Large intestine (tissue), 3 donors: Measurements from ENCODE around the gene SORCS3. TPM values are rescaled to one million over a fixed set of nuclear protein-coding genes. Genes with fewer than 3 reads are reported as not detected.
A peak's percentile ranks its signal among the peaks of the same experiment; 100 is the strongest.

Experiments
- DNase-seq, 2 donors: peaks; one replicate each; pipeline versions ENCODE4 v3.0.0 to v3.0.0-alpha.2; 2013
- H3K27ac ChIP-seq: one replicate; pipeline ENCODE4 v1.5.1; 2013; ENCODE audit warnings: low read length
- H3K27me3 ChIP-seq: 2 replicates; pipeline ENCODE4 v1.6.1; 2013; ENCODE audit warnings: low read length; ENCODE audit not compliant: control insufficient read depth, insufficient read depth
- H3K36me3 ChIP-seq: 2 replicates; pipeline ENCODE4 v1.6.1; 2013; ENCODE audit warnings: low read length; ENCODE audit not compliant: control insufficient read depth, insufficient read depth
- H3K4me1 ChIP-seq: one replicate; pipeline ENCODE4 v1.6.1; 2013; ENCODE audit warnings: low read length; ENCODE audit not compliant: control insufficient read depth, insufficient read depth
- H3K4me3 ChIP-seq: one replicate; pipeline ENCODE4 v1.5.1; 2013; ENCODE audit warnings: low read length
- H3K9me3 ChIP-seq: one replicate; pipeline ENCODE4 v1.6.1; 2013; ENCODE audit warnings: mild to moderate bottlenecking, low read depth, low read length, moderate library complexity; ENCODE audit not compliant: control insufficient read depth
- WGBS: methylation state at CpG from one replicate; pipeline ENCODE4 v1.1.5; 2013; ENCODE audit warnings: low lambda C conversion rate; ENCODE audit not compliant: insufficient coverage; 5-methylcytosine and 5-hydroxymethylcytosine counted together
- polyA plus RNA-seq: library from polyadenylated mRNA; unstranded; fragments of 120-200 nt; gene quantifications from one replicate; pipeline ENCODE4 v1.2.1, GENCODE V29; 2013

The SORCS3 gene
- polyA plus RNA-seq, 1 donor = 1.7 TPM

- no peaks in the 10 kb centered on the region for H3K36me3 ChIP-seq
- no peaks in the 10 kb centered on the region for H3K9me3 ChIP-seq
- 94% methylated on average over 3 of the region's 4 CpGs for WGBS
- H3K4me1 ChIP-seq = no peaks in the 10 kb centered on the region
- no peak overlapping the region for H3K27ac ChIP-seq
- no peak for DNase-seq
- no peaks in the 10 kb centered on the region for H3K27me3 ChIP-seq
- H3K4me3 ChIP-seq = no peak overlapping the region
These were observed 487.0 kb downstream of the SORCS3 start for GRCh38 chr10:105128111-105128510.

DNA sequence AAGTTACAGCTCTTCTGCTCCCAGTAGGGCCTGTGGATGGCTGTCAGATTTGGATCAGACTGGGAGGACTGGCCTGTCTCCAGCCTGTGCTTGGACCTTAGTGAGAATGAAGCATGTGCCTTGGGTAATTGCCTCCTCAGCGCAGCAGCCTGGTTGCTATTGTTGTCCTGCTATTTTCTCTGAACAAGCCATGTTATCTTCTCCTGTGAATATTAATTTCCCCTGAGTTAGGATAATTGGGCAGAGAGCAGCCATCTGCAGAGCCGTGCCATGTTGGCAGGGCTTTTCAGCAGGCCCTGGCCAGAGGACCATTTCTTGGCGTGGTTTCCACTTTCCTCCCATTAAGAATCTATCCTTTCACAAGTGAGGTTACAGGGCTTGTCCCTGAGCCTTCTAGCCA is 497.3 kb downstream of the SORCS3 start:
- no peak for DNase-seq
- Histone ChIP-seq H3K4me3 (no peak overlapping the region), H3K27me3 (no peaks in the 10 kb centered on the region), H3K4me1 (peaks cover 16% of the 10 kb centered on the region), H3K9me3 (no peaks in the 10 kb centered on the region), H3K27ac (no peak overlapping the region), H3K36me3 (no peaks in the 10 kb centered on the region)
- no CpG with 5 or more reads among the region's 3 CpGs for WGBS

DNA sequence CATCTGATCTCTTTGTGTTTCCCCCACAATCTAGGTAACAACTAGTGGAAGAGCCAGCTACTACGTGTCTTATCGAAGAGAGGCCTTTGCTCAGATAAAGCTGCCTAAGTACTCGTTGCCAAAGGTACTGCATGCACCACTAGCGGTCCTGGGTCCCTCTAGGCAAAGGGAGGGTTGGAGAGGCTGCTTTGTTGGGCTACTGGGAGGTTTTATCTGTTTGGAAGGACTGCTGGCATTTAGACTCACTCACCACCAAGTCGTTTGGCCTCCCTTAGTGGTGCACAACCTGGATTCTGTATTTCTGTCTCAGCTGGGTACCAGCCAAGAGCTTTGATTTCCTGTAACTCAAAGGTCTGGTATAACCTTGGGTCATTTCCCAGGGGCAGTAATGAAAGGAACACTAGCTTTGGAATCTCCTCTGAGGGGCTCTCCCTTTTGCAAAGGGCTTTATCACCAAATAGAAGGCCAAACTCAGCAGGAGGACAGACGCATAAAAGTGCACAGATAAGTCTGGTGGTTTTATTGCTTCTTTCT is 498.3 kb downstream of the SORCS3 start:
- no CpG with 5 or more reads among the region's 6 CpGs for WGBS
- no peak overlapping the region for H3K4me3 ChIP-seq
- peaks cover 16% of the 10 kb centered on the region for H3K4me1 ChIP-seq
- no peak overlapping the region for H3K27ac ChIP-seq
- no peaks in the 10 kb centered on the region for H3K9me3 ChIP-seq
- H3K36me3 ChIP-seq = no peaks in the 10 kb centered on the region
- no peaks in the 10 kb centered on the region for H3K27me3 ChIP-seq
- no peak for DNase-seq

DNA sequence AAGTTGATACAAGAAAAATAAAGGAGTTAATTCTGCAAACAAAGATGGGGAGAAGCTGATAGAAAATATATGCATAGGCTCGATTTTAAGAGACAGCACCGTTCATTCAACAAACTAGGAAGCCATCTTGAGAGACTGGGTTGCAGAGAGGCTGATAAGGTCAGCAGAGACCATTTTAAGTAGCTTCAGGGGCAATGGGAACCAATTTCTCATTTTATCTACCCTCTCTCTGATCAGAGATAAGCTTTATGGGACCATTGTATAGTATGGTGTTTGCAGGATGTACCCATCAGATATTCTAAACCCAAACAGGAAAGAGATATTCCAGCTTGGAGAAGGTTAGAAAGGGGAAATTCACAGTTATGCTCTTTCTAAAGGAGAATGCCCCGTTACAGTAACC is 499.5 kb downstream of the SORCS3 start:
- Histone ChIP-seq H3K4me1 (peaks cover 16% of the 10 kb centered on the region), H3K27ac (no peak overlapping the region), H3K9me3 (no peaks in the 10 kb centered on the region), H3K36me3 (no peaks in the 10 kb centered on the region), H3K27me3 (no peaks in the 10 kb centered on the region), H3K4me3 (no peak overlapping the region)
- DNase-seq = no peak
- WGBS = 80% methylated on average over 2 of the region's 3 CpGs

DNA sequence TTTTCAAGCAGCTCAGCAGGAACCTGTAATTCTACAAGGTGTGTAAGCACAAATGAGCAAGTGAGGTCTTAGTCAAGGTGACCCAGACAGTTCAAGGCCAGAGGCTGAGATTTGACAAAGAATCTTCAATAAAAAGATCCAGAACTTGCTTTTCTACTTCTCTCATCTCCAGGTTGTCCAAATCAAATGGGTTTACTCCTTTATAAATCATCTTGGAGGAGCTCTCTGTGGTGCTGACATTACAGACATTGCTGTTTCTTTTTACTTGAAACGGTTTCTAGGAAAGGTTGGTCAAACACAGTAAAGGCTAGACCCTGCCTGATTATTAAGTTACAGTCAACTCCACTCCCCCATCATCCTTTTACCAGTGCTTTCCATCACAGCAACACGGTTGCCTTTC is 504.6 kb downstream of the SORCS3 start:
- Histone ChIP-seq H3K9me3 (no peaks in the 10 kb centered on the region), H3K4me1 (peaks cover 16% of the 10 kb centered on the region), H3K36me3 (no peaks in the 10 kb centered on the region), H3K27me3 (no peaks in the 10 kb centered on the region), H3K27ac (no peak overlapping the region), H3K4me3 (no peak overlapping the region)
- no peak for DNase-seq
- WGBS = 80% methylated on average over 1 of the region's 2 CpGs

GRCh38 chr10:105146436-105146835 is 505.3 kb downstream of the SORCS3 start:
- Histone ChIP-seq H3K27me3 (no peaks in the 10 kb centered on the region), H3K9me3 (no peaks in the 10 kb centered on the region), H3K36me3 (no peaks in the 10 kb centered on the region), H3K4me1 (peaks cover 11% of the 10 kb centered on the region), H3K4me3 (no peak overlapping the region), H3K27ac (no peak overlapping the region)
- no peak for DNase-seq
- 100% methylated on average over 2 of the region's 2 CpGs for WGBS

DNA sequence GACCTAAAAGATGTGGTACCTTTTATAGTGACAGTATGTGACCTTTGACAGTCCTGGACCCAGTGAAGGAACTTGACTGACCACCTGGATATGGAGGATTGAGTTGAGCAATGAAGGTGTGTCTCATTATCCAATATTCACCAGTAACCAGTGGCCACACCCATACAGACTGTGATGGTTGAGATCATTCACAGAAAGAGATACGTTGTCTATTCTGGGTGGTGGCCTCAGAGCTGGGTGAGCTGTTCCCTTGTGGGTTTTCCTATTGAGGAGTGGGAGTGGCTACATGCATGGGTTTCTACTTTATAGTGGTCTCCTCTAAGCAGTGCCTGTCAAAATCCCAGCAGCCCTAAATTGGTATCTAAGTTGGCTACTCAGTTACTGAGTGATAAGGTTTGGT is 507.4 kb downstream of the SORCS3 start:
- Histone ChIP-seq H3K27ac (no peak overlapping the region), H3K9me3 (no peaks in the 10 kb centered on the region), H3K4me3 (no peak overlapping the region), H3K27me3 (no peaks in the 10 kb centered on the region), H3K36me3 (no peaks in the 10 kb centered on the region), H3K4me1 (no peaks in the 10 kb centered on the region)
- no CpG with 5 or more reads among the region's 1 CpG for WGBS
- DNase-seq = peak in 1 of 2 donors; percentile 23

GRCh38 chr10:105148921-105149320 is 507.8 kb downstream of the SORCS3 start:
- H3K36me3 ChIP-seq = no peaks in the 10 kb centered on the region
- H3K4me1 ChIP-seq = no peaks in the 10 kb centered on the region
- H3K27me3 ChIP-seq = no peaks in the 10 kb centered on the region
- no peak for DNase-seq
- no peaks in the 10 kb centered on the region for H3K9me3 ChIP-seq
- WGBS = 71% methylated on average over 1 of the region's 2 CpGs
- peak overlapping the region; percentile 9 for H3K27ac ChIP-seq
- no peak overlapping the region for H3K4me3 ChIP-seq

DNA sequence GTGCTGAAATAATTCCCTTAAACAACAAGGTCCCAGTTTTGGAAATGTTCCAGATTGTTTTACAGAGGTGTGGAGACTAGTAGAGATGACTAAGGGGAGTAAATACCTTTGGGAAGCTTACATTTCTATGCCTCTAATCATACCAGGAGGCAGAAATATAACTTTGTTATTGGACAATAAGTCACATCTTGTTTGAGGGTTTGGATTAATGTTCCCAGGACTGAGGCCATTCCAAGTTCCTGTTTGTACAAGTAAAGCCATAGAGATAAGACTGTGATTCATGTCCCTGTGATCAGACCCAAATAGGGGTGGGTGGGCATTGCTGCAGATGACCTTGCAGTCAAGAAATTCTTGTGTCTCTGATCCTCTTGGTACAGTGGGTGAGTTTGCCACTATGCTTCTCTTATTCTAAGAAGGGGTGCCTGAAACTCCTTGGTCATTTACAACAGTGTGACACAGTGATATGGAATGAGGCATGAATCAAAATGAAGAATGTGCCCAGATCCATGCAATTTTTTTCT is 508.3 kb downstream of the SORCS3 start:
- peak in 1 of 2 donors; percentile 8 for DNase-seq
- no peaks in the 10 kb centered on the region for H3K27me3 ChIP-seq
- H3K4me3 ChIP-seq = no peak overlapping the region
- no peaks in the 10 kb centered on the region for H3K4me1 ChIP-seq
- no peaks in the 10 kb centered on the region for H3K36me3 ChIP-seq
- no peaks in the 10 kb centered on the region for H3K9me3 ChIP-seq
- peak overlapping the region; percentile 9 for H3K27ac ChIP-seq

DNA sequence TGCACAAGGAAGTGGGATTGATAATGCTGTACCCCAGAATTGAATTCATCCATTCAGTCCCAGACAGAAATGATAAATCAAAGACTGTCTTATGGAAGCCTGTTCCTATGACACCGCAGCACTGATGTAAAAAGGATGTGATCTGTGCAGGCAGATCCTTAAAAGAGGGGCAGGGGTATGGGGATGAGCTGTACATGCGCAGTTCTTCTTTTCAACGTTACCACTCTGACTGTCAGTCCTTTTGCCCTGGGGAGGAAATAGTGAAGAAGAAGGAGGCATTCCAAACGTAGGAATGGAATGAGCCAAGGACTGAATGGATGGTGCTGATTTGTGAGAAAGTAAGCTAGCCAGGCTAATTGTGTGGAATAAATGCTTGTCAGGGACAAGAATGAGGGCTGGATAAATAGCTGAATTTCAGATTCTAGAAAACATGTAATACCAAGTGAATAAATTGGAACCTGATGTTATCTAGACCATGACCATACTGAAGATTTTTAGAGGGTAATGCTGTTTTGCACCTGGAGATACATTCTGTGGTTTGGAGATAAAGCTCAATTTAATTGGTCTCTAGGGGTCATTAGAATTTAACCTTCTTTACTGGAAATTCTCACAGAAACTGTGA is 509.3 kb downstream of the SORCS3 start:
- Histone ChIP-seq H3K36me3 (no peaks in the 10 kb centered on the region), H3K27ac (no peak overlapping the region), H3K27me3 (no peaks in the 10 kb centered on the region), H3K9me3 (no peaks in the 10 kb centered on the region), H3K4me1 (no peaks in the 10 kb centered on the region), H3K4me3 (no peak overlapping the region)
- WGBS = no CpG with 5 or more reads among the region's 4 CpGs
- DNase-seq = no peak

- WGBS = no CpG with 5 or more reads among the region's 4 CpGs
- DNase-seq = no peak
- H3K27ac ChIP-seq = no peak overlapping the region
- H3K4me3 ChIP-seq = no peak overlapping the region
- peaks cover 10% of the 10 kb centered on the region for H3K4me1 ChIP-seq
- H3K27me3 ChIP-seq = no peaks in the 10 kb centered on the region
- H3K36me3 ChIP-seq = no peaks in the 10 kb centered on the region
- no peaks in the 10 kb centered on the region for H3K9me3 ChIP-seq
These were observed 513.6 kb downstream of the SORCS3 start for GRCh38 chr10:105154736-105155135.
